SK-N-SH treated with all-trans-retinoic acid at 6 μM for 48 hours (cell line): Measurements from ENCODE around the gene ALX3.

ENCODE experiments used
- ATAC-seq: fragments of 200-7000 bp; cut with Tn5 transposase; 3 replicates; pipeline ENCODE4 v1.9.1; 2020; ENCODE audit warnings: mild to moderate bottlenecking, moderate library complexity
- ARNTL ChIP-seq: fragments of 450-650 bp; formaldehyde crosslinking; IDR thresholded peaks from 2 replicates; pipeline ENCODE4 v1.5.0; 2020; ENCODE audit warnings: low read depth, mild to moderate bottlenecking, moderate library complexity, borderline replicate concordance
- BACH2 ChIP-seq: fragments of 250-450 bp; sonication (Bioruptor Pico); IDR thresholded peaks from 2 replicates; pipeline ENCODE4 v1.9.0; 2021; ENCODE audit warnings: mild to moderate bottlenecking, borderline replicate concordance
- CSDC2 ChIP-seq: fragments of 250-450 bp; sonication (Bioruptor Pico); IDR thresholded peaks from 2 replicates; pipeline ENCODE4 v1.5.0; 2020; ENCODE audit warnings: mild to moderate bottlenecking, moderate library complexity
- ESRRG ChIP-seq: fragments of 250-450 bp; sonication (Bioruptor Pico); IDR thresholded peaks from 2 replicates; pipeline ENCODE4 v1.6.1; 2021; ENCODE audit warnings: mild to moderate bottlenecking
- GLIS3 ChIP-seq: fragments of 250-450 bp; sonication (Bioruptor Pico); IDR thresholded peaks from 2 replicates; pipeline ENCODE4 v1.5.0; 2020; ENCODE audit warnings: mild to moderate bottlenecking, moderate library complexity
- ISL1 ChIP-seq: fragments of 250-450 bp; sonication (Bioruptor Pico); IDR thresholded peaks from 2 replicates; pipeline ENCODE4 v2.1.2; 2022; ENCODE audit warnings: mild to moderate bottlenecking, moderate library complexity
- OSR1 ChIP-seq: fragments of 250-450 bp; sonication (Bioruptor Pico); IDR thresholded peaks from 2 replicates; pipeline ENCODE4 v1.8.0; 2022; ENCODE audit warnings: moderate library complexity, mild to moderate bottlenecking, inconsistent platforms
- PATZ1 ChIP-seq: fragments of 250-450 bp; sonication (Bioruptor Pico); IDR thresholded peaks from 2 replicates; pipeline ENCODE4 v1.8.0; 2020; ENCODE audit warnings: mild to moderate bottlenecking, moderate library complexity, borderline replicate concordance
- PPARA ChIP-seq: fragments of 250-450 bp; sonication (Bioruptor Pico); IDR thresholded peaks from 2 replicates; pipeline ENCODE4 v1.5.0; 2020; ENCODE audit warnings: mild to moderate bottlenecking, borderline replicate concordance
- RARB ChIP-seq: fragments of 250-450 bp; sonication (Bioruptor Pico); IDR thresholded peaks from 2 replicates; pipeline ENCODE4 v1.8.0; 2021; ENCODE audit warnings: mild to moderate bottlenecking, moderate library complexity
- TCF4 ChIP-seq: fragments of 250-450 bp; sonication (Bioruptor Pico); IDR thresholded peaks from 2 replicates; pipeline ENCODE4 v1.8.0; 2021; ENCODE audit warnings: mild to moderate bottlenecking, moderate library complexity, borderline replicate concordance
- TOX ChIP-seq: fragments of 250-450 bp; sonication (Bioruptor Pico); IDR thresholded peaks from 2 replicates; pipeline ENCODE4 v1.8.0; 2021; ENCODE audit warnings: mild to moderate bottlenecking, moderate library complexity, borderline replicate concordance
- TSHZ2 ChIP-seq: fragments of 250-450 bp; sonication (Bioruptor Pico); IDR thresholded peaks from 2 replicates; pipeline ENCODE4 v1.5.0; 2020; ENCODE audit warnings: mild to moderate bottlenecking, moderate library complexity
- ZC3H10 ChIP-seq: fragments of 250-450 bp; sonication (Bioruptor Pico); IDR thresholded peaks from 2 replicates; pipeline ENCODE4 v1.5.1; 2021; ENCODE audit warnings: mild to moderate bottlenecking, moderate library complexity
- ZFP3 ChIP-seq: fragments of 250-450 bp; sonication (Bioruptor Pico); IDR thresholded peaks from 2 replicates; pipeline ENCODE4 v1.5.0; 2020; ENCODE audit warnings: mild to moderate bottlenecking, moderate library complexity
- ZFP30 ChIP-seq: fragments of 450-650 bp; formaldehyde crosslinking; IDR thresholded peaks from 2 replicates; pipeline ENCODE4 v1.5.0; 2022; ENCODE audit warnings: mild to moderate bottlenecking, moderate library complexity
- ZNF565 ChIP-seq: fragments of 450-650 bp; formaldehyde crosslinking; conservative IDR thresholded peaks from 2 replicates; pipeline ENCODE4 v1.5.0; 2020; ENCODE audit warnings: low read depth, mild to moderate bottlenecking, moderate library complexity
- ZNF70 ChIP-seq: fragments of 450-650 bp; formaldehyde crosslinking; IDR thresholded peaks from 2 replicates; pipeline ENCODE4 v1.5.0; 2020; ENCODE audit warnings: mild to moderate bottlenecking, moderate library complexity
- ZNF8 ChIP-seq: fragments of 450-650 bp; formaldehyde crosslinking; IDR thresholded peaks from 2 replicates; pipeline ENCODE4 v1.5.0; 2020; ENCODE audit warnings: mild to moderate bottlenecking, moderate library complexity
- TF ChIP-seq, protein P1 (sequence below): fragments of 250-450 bp; sonication (Bioruptor Pico); IDR thresholded peaks from 2 replicates; pipeline ENCODE4 v1.5.1; 2021; ENCODE audit warnings: mild to moderate bottlenecking, moderate library complexity

The ALX3 gene

DNA sequence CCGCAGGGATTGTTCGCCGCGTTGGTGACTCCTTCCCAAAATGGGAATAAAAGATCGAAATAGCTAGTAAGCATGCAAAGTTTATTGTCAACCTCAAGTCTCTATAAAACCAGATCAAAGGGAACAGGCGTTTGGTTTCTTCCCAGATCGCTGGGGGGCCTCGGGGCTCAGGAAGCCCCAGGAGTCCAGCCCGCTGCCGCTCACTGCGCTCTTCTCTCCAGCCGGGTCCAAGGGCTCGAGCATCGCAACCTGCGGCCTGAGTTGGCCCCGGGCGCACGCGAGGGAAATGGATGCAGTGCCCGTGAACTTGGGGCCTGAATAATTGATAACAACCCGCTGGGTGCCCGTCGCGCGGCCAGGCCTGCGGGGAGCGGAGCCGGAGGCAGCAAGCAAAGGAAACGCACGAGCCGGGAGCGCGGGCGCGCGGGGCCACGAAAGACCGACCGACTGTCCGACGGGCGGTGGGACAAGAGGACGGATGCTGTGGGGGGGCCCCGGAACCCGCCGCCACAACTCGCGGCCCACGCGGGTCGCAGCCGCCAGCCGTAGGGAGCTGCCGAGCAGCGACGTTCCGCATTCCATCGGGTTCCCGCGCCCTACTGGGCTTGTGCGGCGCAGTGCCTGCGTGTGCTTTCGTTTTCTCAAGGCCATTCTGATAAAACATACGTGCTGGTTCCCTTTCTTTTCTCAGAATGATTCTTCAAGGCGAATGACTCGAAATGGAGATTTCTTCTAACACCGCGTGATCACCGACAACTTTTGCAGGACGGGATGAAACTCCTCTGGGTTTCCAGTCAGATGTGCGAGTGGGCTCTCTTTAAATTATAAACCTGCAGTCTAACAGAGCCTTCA lies 14.0 kb upstream of the ALX3 start:
- ATAC-seq: no peak
- TF ChIP-seq TSHZ2 (CRISPR knock-in tag) (no peak), OSR1 (CRISPR knock-in tag) (no peak), ZNF565 (no peak), ESRRG (CRISPR knock-in tag) (no peak), ARNTL (CRISPR knock-in tag) (no peak), BACH2 (no peak), TCF4 (no peak), CSDC2 (CRISPR knock-in tag) (no peak), ZFP30 (CRISPR knock-in tag) (no peak), ZFP3 (no peak), RARB (no peak), ZC3H10 (CRISPR knock-in tag) (no peak), ISL1 (CRISPR knock-in tag) (no peak), GLIS3 (CRISPR knock-in tag) (no peak), TOX (CRISPR knock-in tag) (no peak)
- TF ChIP-seq, protein P1, sequence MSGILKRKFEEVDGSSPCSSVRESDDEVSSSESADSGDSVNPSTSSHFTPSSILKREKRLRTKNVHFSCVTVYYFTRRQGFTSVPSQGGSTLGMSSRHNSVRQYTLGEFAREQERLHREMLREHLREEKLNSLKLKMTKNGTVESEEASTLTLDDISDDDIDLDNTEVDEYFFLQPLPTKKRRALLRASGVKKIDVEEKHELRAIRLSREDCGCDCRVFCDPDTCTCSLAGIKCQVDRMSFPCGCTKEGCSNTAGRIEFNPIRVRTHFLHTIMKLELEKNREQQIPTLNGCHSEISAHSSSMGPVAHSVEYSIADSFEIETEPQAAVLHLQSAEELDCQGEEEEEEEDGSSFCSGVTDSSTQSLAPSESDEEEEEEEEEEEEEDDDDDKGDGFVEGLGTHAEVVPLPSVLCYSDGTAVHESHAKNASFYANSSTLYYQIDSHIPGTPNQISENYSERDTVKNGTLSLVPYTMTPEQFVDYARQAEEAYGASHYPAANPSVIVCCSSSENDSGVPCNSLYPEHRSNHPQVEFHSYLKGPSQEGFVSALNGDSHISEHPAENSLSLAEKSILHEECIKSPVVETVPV: no peak

GRCh38 chr1:110083866-110084226 lies 13.4 kb upstream of the ALX3 start:
- TF ChIP-seq ZNF70 (no peak), ARNTL (CRISPR knock-in tag) (no peak), ZNF8 (CRISPR knock-in tag) (no peak), GLIS3 (CRISPR knock-in tag) (no peak)
- TF ChIP-seq, all 23 proteins: peak for 0
- ATAC-seq: no peak

GRCh38 chr1:110083061-110083865 lies 12.8 kb upstream of the ALX3 start:
- no peak for ATAC-seq
- no peak for TF ChIP-seq ZFP3
- TF ChIP-seq PATZ1: no peak
- TF ChIP-seq TSHZ2 (CRISPR knock-in tag): no peak
- TF ChIP-seq RARB: no peak
- TF ChIP-seq PPARA (CRISPR knock-in tag): no peak
- TF ChIP-seq ESRRG (CRISPR knock-in tag): no peak
- TF ChIP-seq CSDC2 (CRISPR knock-in tag): no peak
